Erythroblast (primary cell): ENCODE data around the gene USP40.

Source experiments
- GATA1 ChIP-seq: IDR thresholded peaks from 2 replicates; pipeline ENCODE4 v1.6.1; 2011; ENCODE audit warnings: low read depth, mild to moderate bottlenecking, control low read depth, low read length, moderate library complexity
- POLR2A ChIP-seq: IDR thresholded peaks from 2 replicates; pipeline ENCODE4 v1.6.1; 2011; ENCODE audit warnings: mild to moderate bottlenecking, low read length

- TF ChIP-seq POLR2A (no peak), GATA1 (no peak)
These were observed 111.1 kb downstream of the USP40 start for GRCh38 chr2:233455491-233455890.
